ENCODE data around the gene WDR6. TPM values are rescaled to one million over a fixed set of nuclear protein-coding genes. Genes with fewer than 3 reads are reported as not detected.

The WDR6 gene
- total RNA-seq, 1 experiment from 2014 or later = 88.5 TPM

- intact Hi-C loops (cut with micrococcal nuclease; ENCODE audit: unreplicated experiment) = no loop called here
- Histone ChIP-seq H3K27me3 (replicated peaks; ENCODE audit: insufficient read depth, low read depth, low read length, poor library complexity) (no peaks in the 10 kb centered on the region), H3K36me3 (ENCODE audit: insufficient read depth, low read length, poor library complexity, severe bottlenecking) (peaks cover 16% of the 10 kb centered on the region), H3K4me3 (ENCODE audit: low read depth, low read length, poor library complexity, severe bottlenecking) (no peak overlapping the region), H3K4me1 (ENCODE audit: insufficient read depth, low read length, poor library complexity, severe bottlenecking) (no peaks in the 10 kb centered on the region), H3K9me3 (ENCODE audit: low read depth, low read length, poor library complexity, severe bottlenecking) (no peaks in the 10 kb centered on the region), H3K27ac (ENCODE audit: low read depth, low read length, poor library complexity, severe bottlenecking) (no peak overlapping the region)
- no TSS peak for BruUV-seq (replicated peaks)
- TF ChIP-seq CTCF (conservative IDR thresholded peaks at IDR 0.05; ENCODE audit: low read depth, low read length) (no peak), EZH2 (IDR thresholded peaks at IDR 0.05; ENCODE audit: borderline replicate concordance, low read depth, low read length, poor library complexity, severe bottlenecking) (no peak)
- DNase-seq (ENCODE audit: low spot score) = no peak
- ChIA-PET CTCF (no interaction called here), POLR2A (ENCODE audit: low non-redundant PET) (no interaction called here)
Observed at GRCh38 chr3:49053543-49053942, 46.4 kb downstream of the WDR6 start.

DNA sequence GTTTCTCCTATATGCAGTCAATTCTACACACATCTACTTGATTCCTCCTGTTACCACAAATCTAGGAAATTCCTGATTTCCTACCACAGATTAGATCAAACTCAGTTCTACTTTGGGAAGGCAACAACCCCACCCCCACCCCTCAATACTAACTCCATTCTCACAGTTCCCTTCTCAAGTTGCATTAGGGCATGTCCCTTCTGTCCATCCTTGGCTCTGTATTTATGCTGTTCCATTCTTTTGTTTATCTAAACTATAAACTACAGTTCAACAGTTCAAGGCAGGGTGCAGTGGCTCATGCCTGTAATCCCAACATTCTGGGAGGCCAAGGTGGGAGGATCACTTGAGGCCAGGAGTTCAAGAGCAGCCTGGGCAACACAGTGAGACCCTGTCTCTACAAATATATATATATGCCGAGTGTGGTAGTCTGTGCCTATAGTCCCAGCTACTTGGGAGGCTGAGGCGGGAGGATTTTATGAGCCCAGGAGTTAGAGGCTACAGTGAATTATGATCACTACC is 47.2 kb downstream of the WDR6 start:
- intact Hi-C loops (cut with micrococcal nuclease; ENCODE audit: unreplicated experiment) = no loop called here
- DNase-seq (ENCODE audit: low spot score) = no peak
- no TSS peak for BruUV-seq (replicated peaks)
- no peak for TF ChIP-seq EZH2 (IDR thresholded peaks at IDR 0.05; ENCODE audit: borderline replicate concordance, low read depth, low read length, poor library complexity, severe bottlenecking)
- no peak for TF ChIP-seq CTCF (conservative IDR thresholded peaks at IDR 0.05; ENCODE audit: low read depth, low read length)
- peaks cover 16% of the 10 kb centered on the region for H3K36me3 ChIP-seq (ENCODE audit: insufficient read depth, low read length, poor library complexity, severe bottlenecking)
- POLR2A ChIA-PET (ENCODE audit: low non-redundant PET) = interaction anchor here (0.6 kb wide), 1 partner anchor 497 kb away, joined by 14 read pairs; no protein-coding TSS in a partner anchor
- no peak overlapping the region for H3K4me3 ChIP-seq (ENCODE audit: low read depth, low read length, poor library complexity, severe bottlenecking)
- CTCF ChIA-PET = no interaction called here
- no peaks in the 10 kb centered on the region for H3K27me3 ChIP-seq (replicated peaks; ENCODE audit: insufficient read depth, low read depth, low read length, poor library complexity)
- no peak overlapping the region for H3K27ac ChIP-seq (ENCODE audit: low read depth, low read length, poor library complexity, severe bottlenecking)
- no peaks in the 10 kb centered on the region for H3K9me3 ChIP-seq (ENCODE audit: low read depth, low read length, poor library complexity, severe bottlenecking)
- no peaks in the 10 kb centered on the region for H3K4me1 ChIP-seq (ENCODE audit: insufficient read depth, low read length, poor library complexity, severe bottlenecking)

- ChIA-PET POLR2A (ENCODE audit: low non-redundant PET) (no interaction called here), CTCF (no interaction called here)
- Histone ChIP-seq H3K27ac (ENCODE audit: low read depth, low read length, poor library complexity, severe bottlenecking) (no peak overlapping the region), H3K9me3 (ENCODE audit: low read depth, low read length, poor library complexity, severe bottlenecking) (no peaks in the 10 kb centered on the region), H3K36me3 (ENCODE audit: insufficient read depth, low read length, poor library complexity, severe bottlenecking) (peaks cover 12% of the 10 kb centered on the region), H3K4me1 (ENCODE audit: insufficient read depth, low read length, poor library complexity, severe bottlenecking) (no peaks in the 10 kb centered on the region), H3K27me3 (replicated peaks; ENCODE audit: insufficient read depth, low read depth, low read length, poor library complexity) (no peaks in the 10 kb centered on the region), H3K4me3 (ENCODE audit: low read depth, low read length, poor library complexity, severe bottlenecking) (no peak overlapping the region)
- intact Hi-C loops (cut with micrococcal nuclease; ENCODE audit: unreplicated experiment) = no loop called here
- BruUV-seq (replicated peaks) = no TSS peak
- TF ChIP-seq CTCF (conservative IDR thresholded peaks at IDR 0.05; ENCODE audit: low read depth, low read length) (no peak), EZH2 (IDR thresholded peaks at IDR 0.05; ENCODE audit: borderline replicate concordance, low read depth, low read length, poor library complexity, severe bottlenecking) (no peak)
- DNase-seq (ENCODE audit: low spot score) = no peak
Observed at GRCh38 chr3:49057268-49057667, 50.1 kb downstream of the WDR6 start.

All from A673 (cell line).